Measurements from ENCODE around the gene PDS5B. TPM values are rescaled to one million over a fixed set of nuclear protein-coding genes. Genes with fewer than 3 reads are reported as not detected.

The PDS5B gene
- total and polyA plus RNA-seq, 10 of the 15 experiments (the other 5 are each of a cell fraction or from before 2014, with no cell fraction given) = 15.4 to 55.3 (median 30.7) TPM

GRCh38 chr13:32581177-32581786 is 5.0 kb upstream of the PDS5B start:
- ChIA-PET POLR2A (interaction anchor here (0.6 kb wide), 1 partner anchor 34 kb away, joined by 3 read pairs; no protein-coding TSS in a partner anchor), SMC1A (ENCODE audit: uncharacterized antibody, unreplicated experiment) (interaction anchor here (0.6 to 4.5 kb wide), 44 partner anchors 9 to 678 kb away, joined by 3 to 22 read pairs (median 4); partner anchors contain the start of genes BRCA2, N4BP2L2 and ZAR1L), CTCF (interaction anchor here (0.6 to 4.6 kb wide), 70 partner anchors 9 to 1143 kb away, joined by 3 to 51 read pairs (median 4); partner anchors contain the start of gene N4BP2L2), RAD21 (ENCODE audit: unreplicated experiment) (interaction anchor here (0.6 to 3.6 kb wide), 21 partner anchors 9 to 962 kb away, joined by 3 to 34 read pairs (median 4); partner anchors contain the start of genes BRCA2 and ZAR1L)
- ATAC-seq (no peak), DNase-seq (ENCODE audit: low read depth, low spot score) (no peak), FAIRE-seq (peak; percentile 23)
- Histone ChIP-seq H2AFZ (ENCODE audit: control insufficient read depth, low read depth, low read length) (no peak overlapping the region), H3K27me3 (replicated peaks in 1 of 2; ENCODE audit: control insufficient read depth in 2 of 2, insufficient read depth in 2 of 2, low read length in 1 of 2) (no peaks in the 10 kb centered on the region), H3K4me3 (no peak overlapping the region), H3K9ac (ENCODE audit: control insufficient read depth, insufficient read depth, low read length) (no peak overlapping the region), H3K9me3 (replicated peaks; ENCODE audit: control insufficient read depth, insufficient read depth, low read length) (peaks cover 3% of the 10 kb centered on the region; the same call in 2 of the 3 replicates), H3K27ac (ENCODE audit: control insufficient read depth, insufficient read depth) (no peak overlapping the region), H3K36me3 (ENCODE audit: control insufficient read depth in 2 of 2, insufficient read depth in 2 of 2, low read length in 1 of 2) (no peaks in the 10 kb centered on the region), H3K79me2 (ENCODE audit: control insufficient read depth, insufficient read depth, low read length) (no peaks in the 10 kb centered on the region), H3K4me2 (ENCODE audit: control insufficient read depth, insufficient read depth) (no peak overlapping the region), H4K20me1 (ENCODE audit: control insufficient read depth, insufficient read depth) (no peaks in the 10 kb centered on the region), H3K4me1 (ENCODE audit: control insufficient read depth, insufficient read depth, low read length) (peaks cover 4% of the 10 kb centered on the region; the same call in 1 of the 2 replicates)
- 42% methylated on average over 3 of the region's 3 CpGs for WGBS (ENCODE audit: insufficient coverage, insufficient replicate concordance, low lambda C conversion rate, missing lambda C conversion rate)
- no TSS peak for BruUV-seq (replicated peaks)
- intact Hi-C loops (cut with micrococcal nuclease; ENCODE audit: unreplicated experiment) = loop anchor here (1.0 to 10.0 kb wide), 5 partner anchors 114 to 559 kb away; no protein-coding TSS in a partner anchor
- in situ Hi-C loops (cut with MboI) = loop anchor here (10.0 to 25.0 kb wide), 2 partner anchors 964 to 1131 kb away; no protein-coding TSS in a partner anchor
- TF ChIP-seq SMC3 (IDR thresholded peaks at IDR 0.05; ENCODE audit: borderline replicate concordance, low read length) (peak; percentile 64; the same call in 1 of the 2 replicates), PBX3 (IDR thresholded peaks at IDR 0.05; ENCODE audit: insufficient replicate concordance, low read depth, low read length) (no peak), JUNB (IDR thresholded peaks at IDR 0.05) (no peak), CTCF (IDR thresholded peaks at IDR 0.05 in 2 of 3, conservative IDR thresholded peaks at IDR 0.05 in 1 of 3; ENCODE audit: control insufficient read depth in 2 of 3, extremely low read depth in 1 of 3, insufficient read depth in 1 of 3, low read depth in 3 of 3, low read length in 3 of 3) (peak; percentile 40 to 63 (median 46); a peak in 5 of 6 replicates), ZNF274 (IDR thresholded peaks at IDR 0.05; ENCODE audit: insufficient read depth, insufficient read length) (no peak), PAX5 (IDR thresholded peaks at IDR 0.05; ENCODE audit: borderline replicate concordance, low read depth, low read length) (no peak), RBBP5 (conservative IDR thresholded peaks at IDR 0.05) (no peak), POLR2AphosphoS5 (IDR thresholded peaks at IDR 0.05; ENCODE audit: low read length) (no peak), YY1 (IDR thresholded peaks at IDR 0.05; ENCODE audit: low read depth, low read length) (no peak), PAX8 (IDR thresholded peaks at IDR 0.05) (no peak), MYB (IDR thresholded peaks at IDR 0.05; ENCODE audit: borderline replicate concordance, low read depth, low read length) (no peak), RAD21 (IDR thresholded peaks at IDR 0.05; ENCODE audit: insufficient read depth, low read depth, low read length) (peak; percentile 60)
- TF ChIP-seq, protein P1, sequence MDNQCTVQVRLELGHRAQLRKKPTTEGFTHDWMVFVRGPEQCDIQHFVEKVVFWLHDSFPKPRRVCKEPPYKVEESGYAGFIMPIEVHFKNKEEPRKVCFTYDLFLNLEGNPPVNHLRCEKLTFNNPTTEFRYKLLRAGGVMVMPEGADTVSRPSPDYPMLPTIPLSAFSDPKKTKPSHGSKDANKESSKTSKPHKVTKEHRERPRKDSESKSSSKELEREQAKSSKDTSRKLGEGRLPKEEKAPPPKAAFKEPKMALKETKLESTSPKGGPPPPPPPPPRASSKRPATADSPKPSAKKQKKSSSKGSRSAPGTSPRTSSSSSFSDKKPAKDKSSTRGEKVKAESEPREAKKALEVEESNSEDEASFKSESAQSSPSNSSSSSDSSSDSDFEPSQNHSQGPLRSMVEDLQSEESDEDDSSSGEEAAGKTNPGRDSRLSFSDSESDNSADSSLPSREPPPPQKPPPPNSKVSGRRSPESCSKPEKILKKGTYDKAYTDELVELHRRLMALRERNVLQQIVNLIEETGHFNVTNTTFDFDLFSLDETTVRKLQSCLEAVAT (IDR thresholded peaks at IDR 0.05) = no peak
- TF ChIP-seq, protein P2, sequence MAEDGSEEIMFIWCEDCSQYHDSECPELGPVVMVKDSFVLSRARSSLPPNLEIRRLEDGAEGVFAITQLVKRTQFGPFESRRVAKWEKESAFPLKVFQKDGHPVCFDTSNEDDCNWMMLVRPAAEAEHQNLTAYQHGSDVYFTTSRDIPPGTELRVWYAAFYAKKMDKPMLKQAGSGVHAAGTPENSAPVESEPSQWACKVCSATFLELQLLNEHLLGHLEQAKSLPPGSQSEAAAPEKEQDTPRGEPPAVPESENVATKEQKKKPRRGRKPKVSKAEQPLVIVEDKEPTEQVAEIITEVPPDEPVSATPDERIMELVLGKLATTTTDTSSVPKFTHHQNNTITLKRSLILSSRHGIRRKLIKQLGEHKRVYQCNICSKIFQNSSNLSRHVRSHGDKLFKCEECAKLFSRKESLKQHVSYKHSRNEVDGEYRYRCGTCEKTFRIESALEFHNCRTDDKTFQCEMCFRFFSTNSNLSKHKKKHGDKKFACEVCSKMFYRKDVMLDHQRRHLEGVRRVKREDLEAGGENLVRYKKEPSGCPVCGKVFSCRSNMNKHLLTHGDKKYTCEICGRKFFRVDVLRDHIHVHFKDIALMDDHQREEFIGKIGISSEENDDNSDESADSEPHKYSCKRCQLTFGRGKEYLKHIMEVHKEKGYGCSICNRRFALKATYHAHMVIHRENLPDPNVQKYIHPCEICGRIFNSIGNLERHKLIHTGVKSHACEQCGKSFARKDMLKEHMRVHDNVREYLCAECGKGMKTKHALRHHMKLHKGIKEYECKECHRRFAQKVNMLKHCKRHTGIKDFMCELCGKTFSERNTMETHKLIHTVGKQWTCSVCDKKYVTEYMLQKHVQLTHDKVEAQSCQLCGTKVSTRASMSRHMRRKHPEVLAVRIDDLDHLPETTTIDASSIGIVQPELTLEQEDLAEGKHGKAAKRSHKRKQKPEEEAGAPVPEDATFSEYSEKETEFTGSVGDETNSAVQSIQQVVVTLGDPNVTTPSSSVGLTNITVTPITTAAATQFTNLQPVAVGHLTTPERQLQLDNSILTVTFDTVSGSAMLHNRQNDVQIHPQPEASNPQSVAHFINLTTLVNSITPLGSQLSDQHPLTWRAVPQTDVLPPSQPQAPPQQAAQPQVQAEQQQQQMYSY (CRISPR knock-in tag; IDR thresholded peaks at IDR 0.05) = no peak

All from GM12878 (cell line).